Prostate gland (tissue), 2 donors: ENCODE results near the gene TMC8.

Source experiments
- CTCF ChIP-seq, 4 experiments: fragments of 200-600 bp in 2 of 4; fragments of 450-650 bp in 2 of 4; sonication (generic) in 2 of 4; IDR thresholded peaks; 1 replicate in 3 of 4; 2 replicates in 1 of 4; pipeline ENCODE4 v1.5.1; 2016 to 2019; ENCODE audit warnings: antibody characterized with exemption in 4 of 4, mild to moderate bottlenecking in 2 of 4, moderate library complexity in 2 of 4
- POLR2A ChIP-seq: fragments of 450-650 bp; IDR thresholded peaks from one replicate; pipeline ENCODE4 v1.6.1; 2016; ENCODE audit warnings: antibody characterized with exemption, mild to moderate bottlenecking
- POLR2AphosphoS5 ChIP-seq: sonication (generic); formaldehyde crosslinking; IDR thresholded peaks from one replicate; pipeline ENCODE4 v1.6.1; 2017; ENCODE audit warnings: antibody characterized with exemption

GRCh38 chr17:78164748-78165607 is 34.4 kb downstream of the TMC8 start:
- no peak for TF ChIP-seq CTCF (IDR thresholded peaks at IDR 0.05)
- TF ChIP-seq POLR2A: no peak
- TF ChIP-seq POLR2AphosphoS5: no peak
